Activated CD4-positive, alpha-beta T cell treated with anti-CD3 and anti-CD28 coated beads, Interleukin-2, amount 50 U/mL, for 4 hours (primary cell): ENCODE results near the gene CRYGB.
"Not testable (repeated sequence)": the region's sequence is repeated elsewhere in the genome, so short reads cannot be mapped to it uniquely, and the experiment has no call there.

Experiments used
- DNase-seq, 2 experiments: peaks; one replicate each; pipeline ENCODE4 v3.0.0-alpha.2; 2020

Gene CRYGB

DNA sequence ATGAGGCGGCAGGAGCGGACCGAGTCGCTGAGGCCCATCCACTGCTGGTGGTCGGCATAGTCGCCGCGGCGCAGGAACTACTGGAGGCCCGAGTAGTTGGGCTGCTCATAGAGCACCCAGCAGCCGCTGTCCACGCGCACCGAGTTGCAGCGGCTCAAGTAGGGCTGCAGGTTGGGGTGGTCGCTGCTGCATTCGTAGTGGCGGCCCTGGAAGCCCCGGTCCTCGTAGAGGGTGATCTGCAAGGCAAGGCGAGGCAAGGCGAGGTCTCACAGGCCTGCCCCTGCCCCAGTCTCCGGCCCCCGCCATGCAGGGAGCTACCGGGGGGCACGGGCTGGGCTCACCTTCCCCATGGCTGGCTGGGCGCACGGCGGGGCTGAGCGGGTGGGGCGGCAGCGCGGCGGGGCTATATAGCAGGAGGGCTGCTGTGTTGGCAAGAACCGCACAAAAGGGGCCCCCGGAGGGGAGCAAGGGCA, 33.6 kb downstream of the CRYGB start:
- DNase-seq, result not testable (repeated sequence)

DNA sequence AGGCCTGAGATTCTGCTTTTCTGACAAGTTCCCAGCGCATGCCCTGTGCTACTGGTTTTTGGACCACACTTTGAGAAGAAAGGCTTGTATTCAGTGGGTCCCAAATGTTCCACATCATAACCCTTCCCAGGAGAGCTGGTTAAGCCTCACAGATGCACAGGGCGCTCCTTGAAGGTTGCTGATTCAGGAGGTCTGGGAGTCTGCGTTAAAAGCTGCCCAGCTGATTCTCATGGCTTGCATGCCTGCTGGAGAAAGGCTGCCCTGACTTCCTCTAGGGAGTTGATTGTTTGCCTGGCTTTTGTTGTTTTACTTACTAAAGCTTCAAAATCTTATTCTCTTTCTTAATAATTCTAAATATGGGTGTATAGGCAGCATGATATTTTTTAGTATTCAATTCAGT, 42.3 kb downstream of the CRYGB start:
- DNase-seq, result no peak

DNA sequence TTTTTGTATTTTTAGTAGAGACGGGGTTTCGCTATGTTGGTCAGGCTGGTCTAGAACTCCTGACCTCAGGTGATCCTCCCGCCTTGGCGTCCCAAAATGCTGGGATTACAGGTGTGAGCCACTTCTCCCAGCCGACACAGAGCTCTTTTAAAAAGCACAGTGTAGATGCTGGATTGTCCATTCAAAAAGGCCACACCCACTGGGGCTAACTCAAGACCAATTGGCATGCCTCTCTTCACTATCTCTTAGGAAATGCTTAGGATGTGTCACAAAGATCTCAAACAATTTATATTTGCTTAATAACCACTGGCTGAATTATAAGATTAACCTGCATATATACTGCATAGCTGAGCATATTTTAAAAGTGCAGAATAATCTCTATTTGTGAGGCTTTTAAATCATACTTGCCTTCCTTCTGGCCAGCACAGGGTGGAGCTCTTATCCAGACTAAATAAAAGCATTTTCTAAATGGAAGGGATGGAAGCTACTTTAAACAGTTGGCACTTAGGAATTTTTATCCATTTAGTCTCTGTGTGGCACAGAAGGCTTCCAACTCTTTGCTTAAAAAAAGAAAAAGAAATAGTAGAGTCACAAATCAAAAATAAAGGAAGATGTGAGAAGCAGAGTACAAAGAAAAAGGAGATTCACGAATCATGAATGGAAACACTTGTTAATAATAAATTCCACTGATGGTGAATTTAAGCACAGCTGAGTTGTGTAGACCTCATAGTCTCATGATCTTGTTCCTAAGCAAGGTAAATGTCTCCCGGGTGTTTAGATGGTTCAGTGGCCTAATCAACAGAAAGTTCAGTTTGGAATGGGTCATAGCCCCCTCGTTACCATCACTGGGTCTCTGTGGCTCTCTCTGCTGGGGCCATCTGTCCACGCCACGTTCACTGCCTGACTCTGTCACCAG, 44.0 kb downstream of the CRYGB start:
- DNase-seq, result no peak

DNA sequence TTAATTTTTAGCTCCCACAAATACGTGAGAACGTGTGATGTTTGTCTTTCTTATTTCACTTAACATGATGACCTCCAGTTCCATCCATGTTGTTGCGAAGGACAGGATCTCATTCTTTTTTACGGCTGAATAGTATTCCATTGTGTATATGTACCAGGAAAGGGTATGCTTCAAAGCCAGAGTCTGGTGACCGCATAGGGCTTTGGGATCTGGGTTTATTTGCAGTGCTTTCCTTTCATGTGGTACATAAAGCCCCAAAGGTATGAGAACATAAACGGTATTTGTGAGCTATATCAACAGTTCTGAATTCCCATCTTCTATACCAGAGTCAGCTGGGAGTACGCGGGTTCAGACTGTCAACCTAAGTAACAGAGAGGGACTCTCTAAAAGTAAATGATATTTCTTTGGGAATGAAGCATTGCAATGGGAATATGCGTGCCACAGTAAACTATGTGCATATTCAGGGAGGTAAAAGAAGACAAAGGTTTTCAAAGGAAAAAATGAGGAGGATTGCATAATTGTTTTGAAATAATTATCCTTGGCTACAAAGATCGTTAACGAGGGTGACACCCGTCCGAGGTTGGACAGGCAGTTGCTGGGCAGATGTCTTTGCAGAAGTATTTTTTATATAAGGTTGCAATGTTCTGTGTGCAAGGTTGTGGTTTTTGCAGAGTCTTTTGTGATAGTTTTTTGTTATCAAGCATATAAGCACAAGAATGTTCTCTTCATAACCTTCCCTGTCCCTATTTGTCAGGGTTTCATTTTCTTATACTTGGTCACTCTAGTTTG, 46.1 kb downstream of the CRYGB start:
- no peak for DNase-seq

DNA sequence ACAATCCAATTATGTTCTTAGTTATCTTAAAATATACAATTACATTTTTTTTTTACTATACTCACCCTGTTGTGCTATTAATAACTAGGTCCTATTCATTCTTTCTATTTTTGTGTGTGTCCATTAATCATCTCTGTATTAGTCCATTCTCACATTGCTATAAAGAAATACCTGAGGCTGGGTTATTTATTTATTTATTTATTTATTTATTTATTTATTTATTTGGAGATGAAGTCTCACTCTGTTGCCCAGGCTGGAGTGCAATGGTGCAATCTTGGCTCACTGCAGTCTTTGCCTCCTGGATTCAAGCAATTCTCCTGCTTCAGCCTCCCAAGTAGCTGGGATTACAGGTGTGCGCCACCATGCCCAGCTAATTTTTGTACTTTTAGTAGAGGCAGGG, 47.3 kb downstream of the CRYGB start:
- DNase-seq, result not testable (repeated sequence)

DNA sequence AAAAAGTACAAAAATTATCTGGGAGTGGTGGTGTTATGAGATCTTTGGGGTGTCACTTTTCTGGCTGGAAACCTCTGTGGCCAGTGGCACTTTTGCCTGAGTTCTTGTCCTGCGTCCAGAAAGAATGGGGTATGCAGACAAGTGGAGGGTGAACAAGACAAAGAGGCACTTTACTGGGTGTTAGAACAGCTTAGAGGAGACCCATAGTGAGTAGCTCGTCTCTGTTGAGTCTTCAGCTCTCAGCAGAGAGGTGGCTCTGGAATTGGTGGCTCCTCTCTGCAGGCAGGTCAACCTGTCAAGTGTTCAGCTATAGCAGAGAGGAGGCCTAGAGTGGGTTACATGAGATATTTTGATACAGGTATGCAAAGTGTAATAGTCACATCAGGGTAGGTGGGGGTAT, 47.7 kb downstream of the CRYGB start:
- DNase-seq, result no peak

DNA sequence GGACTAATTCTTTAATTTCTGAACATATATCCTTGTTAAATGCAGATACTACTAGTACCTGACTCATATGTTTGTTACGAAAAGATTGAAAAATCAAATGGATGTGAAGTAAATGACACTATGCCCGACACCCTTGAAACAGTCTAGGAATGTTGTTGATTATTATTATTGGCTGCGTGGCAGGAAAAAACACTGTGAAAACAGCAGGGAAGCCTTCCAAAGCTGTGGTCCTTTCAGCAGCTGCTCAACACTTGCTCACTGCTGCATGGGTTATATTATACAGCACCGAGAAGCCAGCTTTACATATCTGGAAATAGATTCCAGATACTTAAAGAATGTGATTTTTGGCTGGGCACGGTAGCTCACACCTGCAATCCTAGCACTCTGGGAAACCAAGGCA, 48.2 kb downstream of the CRYGB start:
- DNase-seq, result no peak

DNA sequence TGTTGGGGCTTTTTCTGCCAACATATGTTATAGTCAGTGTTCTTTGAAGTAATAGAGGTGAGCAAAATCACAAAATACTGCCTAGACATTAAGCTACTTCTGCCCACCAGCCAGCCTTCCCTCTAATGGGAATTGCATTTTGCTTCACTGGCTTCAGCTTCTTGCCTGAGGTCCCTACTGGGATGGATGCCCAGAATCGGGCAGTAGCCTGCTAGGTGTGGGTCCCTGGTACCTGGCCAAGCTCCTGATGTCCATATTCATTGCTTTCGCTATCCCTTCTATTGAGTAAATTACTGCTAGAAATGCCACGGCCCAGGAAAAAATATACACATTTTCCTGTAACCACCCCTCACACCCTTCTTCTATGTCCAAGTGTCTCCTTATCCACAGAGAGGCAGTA, 48.6 kb downstream of the CRYGB start:
- no peak for DNase-seq

DNA sequence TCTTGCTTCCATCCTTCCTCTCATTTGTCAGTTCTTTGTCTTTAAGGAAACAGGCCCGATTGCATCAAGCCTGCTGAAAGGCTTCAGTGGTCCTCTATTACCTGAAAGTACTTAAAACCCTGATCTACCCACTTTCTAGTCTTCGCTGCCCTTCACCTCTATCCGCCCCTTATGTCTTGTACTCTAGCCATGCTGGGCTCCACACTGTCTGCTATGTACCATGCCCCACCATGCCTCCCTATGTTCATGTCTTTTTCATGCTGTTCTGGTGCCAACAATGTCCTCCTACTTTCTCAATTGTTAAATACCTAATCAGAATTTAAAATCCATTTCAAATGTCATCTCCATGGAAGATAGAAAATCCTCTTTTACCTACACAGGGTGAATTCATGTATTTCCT, 49.9 kb downstream of the CRYGB start:
- no peak for DNase-seq

DNA sequence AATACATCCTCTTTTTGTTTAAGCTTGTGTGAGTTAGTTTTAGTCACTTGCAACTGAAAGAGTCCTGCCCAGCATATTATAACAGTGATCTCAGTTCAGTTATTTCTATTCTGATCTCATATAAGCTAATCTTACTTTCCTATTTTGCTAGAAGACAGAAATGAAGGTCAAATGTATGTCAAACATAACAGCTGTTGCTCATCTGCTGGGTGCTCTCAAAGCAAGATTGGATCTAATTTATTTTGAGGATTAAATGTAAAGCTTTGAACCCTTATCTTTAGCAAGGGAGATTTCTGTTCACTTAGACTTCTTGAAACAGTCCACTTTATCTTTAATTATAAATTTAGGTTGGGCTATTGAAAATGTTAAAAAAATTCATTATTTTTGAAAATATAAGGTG, 52.8 kb downstream of the CRYGB start:
- no peak for DNase-seq
